ENCODE measurements around the gene GLT8D2.

The GLT8D2 gene

GRCh38 chr12:104010606-104011169 is 39.3 kb downstream of the GLT8D2 start:
- Histone ChIP-seq H3K9ac (ENCODE audit: low read length in 5 of 5) (no peak overlapping the region), H3K4me1 (ENCODE audit: control insufficient read depth in 5 of 5, insufficient read depth in 5 of 5, low read length in 5 of 5) (peaks cover 0 to 4% (median 0%) of the 10 kb centered on the region in 5 donors), H3K9me3 (ENCODE audit: control insufficient read depth in 5 of 5, low read length in 5 of 5) (no peaks in the 10 kb centered on the region), H3K36me3 (ENCODE audit: control insufficient read depth in 5 of 5, insufficient read depth in 5 of 5, low read length in 5 of 5) (peaks cover 0 to 5% (median 2%) of the 10 kb centered on the region in 5 donors), H3K27me3 (ENCODE audit: control insufficient read depth in 5 of 5, insufficient read depth in 4 of 5, low read length in 5 of 5) (no peaks in the 10 kb centered on the region), H3K27ac (ENCODE audit: low read depth, low read length) (no peak overlapping the region), H3K4me3 (ENCODE audit: low read depth in 1 of 5, low read length in 5 of 5) (no peak overlapping the region)

GRCh38 chr12:104010121-104010520 is 39.9 kb downstream of the GLT8D2 start:
- H3K4me3 ChIP-seq (ENCODE audit: low read depth in 1 of 5, low read length in 5 of 5), result no peak overlapping the region
- no peaks in the 10 kb centered on the region for H3K27me3 ChIP-seq (ENCODE audit: control insufficient read depth in 5 of 5, insufficient read depth in 4 of 5, low read length in 5 of 5)
- no peaks in the 10 kb centered on the region for H3K9me3 ChIP-seq (ENCODE audit: control insufficient read depth in 5 of 5, low read length in 5 of 5)
- no peak overlapping the region for H3K27ac ChIP-seq (ENCODE audit: low read depth, low read length)
- H3K9ac ChIP-seq (ENCODE audit: low read length in 5 of 5), result no peak overlapping the region
- H3K36me3 ChIP-seq (ENCODE audit: control insufficient read depth in 5 of 5, insufficient read depth in 5 of 5, low read length in 5 of 5), result peaks cover 0 to 5% (median 2%) of the 10 kb centered on the region in 5 donors
- H3K4me1 ChIP-seq (ENCODE audit: control insufficient read depth in 5 of 5, insufficient read depth in 5 of 5, low read length in 5 of 5), result peaks cover 0 to 4% (median 0%) of the 10 kb centered on the region in 5 donors

GRCh38 chr12:104006929-104007328 is 43.1 kb downstream of the GLT8D2 start:
- Histone ChIP-seq H3K4me1 (ENCODE audit: control insufficient read depth in 5 of 5, insufficient read depth in 5 of 5, low read length in 5 of 5) (peaks cover 0 to 4% (median 0%) of the 10 kb centered on the region in 5 donors), H3K4me3 (ENCODE audit: low read depth in 1 of 5, low read length in 5 of 5) (no peak overlapping the region), H3K36me3 (ENCODE audit: control insufficient read depth in 5 of 5, insufficient read depth in 5 of 5, low read length in 5 of 5) (no peaks in the 10 kb centered on the region), H3K9me3 (ENCODE audit: control insufficient read depth in 5 of 5, low read length in 5 of 5) (no peaks in the 10 kb centered on the region), H3K27ac (ENCODE audit: low read depth, low read length) (no peak overlapping the region), H3K9ac (ENCODE audit: low read length in 5 of 5) (no peak overlapping the region), H3K27me3 (ENCODE audit: control insufficient read depth in 5 of 5, insufficient read depth in 4 of 5, low read length in 5 of 5) (no peaks in the 10 kb centered on the region)

- no peaks in the 10 kb centered on the region for H3K36me3 ChIP-seq (ENCODE audit: control insufficient read depth in 5 of 5, insufficient read depth in 5 of 5, low read length in 5 of 5)
- H3K9ac ChIP-seq (ENCODE audit: low read length in 5 of 5), result no peak overlapping the region
- no peak overlapping the region for H3K4me3 ChIP-seq (ENCODE audit: low read depth in 1 of 5, low read length in 5 of 5)
- no peaks in the 10 kb centered on the region for H3K4me1 ChIP-seq (ENCODE audit: control insufficient read depth in 5 of 5, insufficient read depth in 5 of 5, low read length in 5 of 5)
- peaks cover 0 to 7% (median 0%) of the 10 kb centered on the region in 5 donors for H3K27me3 ChIP-seq (ENCODE audit: control insufficient read depth in 5 of 5, insufficient read depth in 4 of 5, low read length in 5 of 5)
- no peak overlapping the region for H3K27ac ChIP-seq (ENCODE audit: low read depth, low read length)
- H3K9me3 ChIP-seq (ENCODE audit: control insufficient read depth in 5 of 5, low read length in 5 of 5), result no peaks in the 10 kb centered on the region
Measured at GRCh38 chr12:104003596-104003995, 46.4 kb downstream of the GLT8D2 start.

GRCh38 chr12:104002686-104003085 is 47.3 kb downstream of the GLT8D2 start:
- no peak overlapping the region for H3K9ac ChIP-seq (ENCODE audit: low read length in 5 of 5)

GRCh38 chr12:104000807-104001434 is 49.1 kb downstream of the GLT8D2 start:
- Histone ChIP-seq H3K36me3 (ENCODE audit: control insufficient read depth in 5 of 5, insufficient read depth in 5 of 5, low read length in 5 of 5) (no peaks in the 10 kb centered on the region), H3K4me3 (ENCODE audit: low read depth in 1 of 5, low read length in 5 of 5) (no peak overlapping the region), H3K27ac (ENCODE audit: low read depth, low read length) (no peak overlapping the region), H3K27me3 (ENCODE audit: control insufficient read depth in 5 of 5, insufficient read depth in 4 of 5, low read length in 5 of 5) (peaks cover 0 to 8% (median 0%) of the 10 kb centered on the region in 5 donors), H3K9me3 (ENCODE audit: control insufficient read depth in 5 of 5, low read length in 5 of 5) (no peaks in the 10 kb centered on the region), H3K4me1 (ENCODE audit: control insufficient read depth in 5 of 5, insufficient read depth in 5 of 5, low read length in 5 of 5) (peaks cover 0 to 7% (median 0%) of the 10 kb centered on the region in 5 donors), H3K9ac (ENCODE audit: low read length in 5 of 5) (no peak overlapping the region)

More at GRCh38 chr12:104002686-104003085, 47.3 kb downstream of the GLT8D2 start:
- Histone ChIP-seq H3K4me1 (ENCODE audit: control insufficient read depth in 5 of 5, insufficient read depth in 5 of 5, low read length in 5 of 5) (no peaks in the 10 kb centered on the region), H3K27ac (ENCODE audit: low read depth, low read length) (no peak overlapping the region), H3K4me3 (ENCODE audit: low read depth in 1 of 5, low read length in 5 of 5) (no peak overlapping the region), H3K36me3 (ENCODE audit: control insufficient read depth in 5 of 5, insufficient read depth in 5 of 5, low read length in 5 of 5) (no peaks in the 10 kb centered on the region), H3K9me3 (ENCODE audit: control insufficient read depth in 5 of 5, low read length in 5 of 5) (no peaks in the 10 kb centered on the region), H3K27me3 (ENCODE audit: control insufficient read depth in 5 of 5, insufficient read depth in 4 of 5, low read length in 5 of 5) (peaks cover 0 to 8% (median 0%) of the 10 kb centered on the region in 5 donors)

- Histone ChIP-seq H3K4me1 (ENCODE audit: control insufficient read depth in 5 of 5, insufficient read depth in 5 of 5, low read length in 5 of 5) (peaks cover 0 to 7% (median 0%) of the 10 kb centered on the region in 5 donors), H3K4me3 (ENCODE audit: low read depth in 1 of 5, low read length in 5 of 5) (no peak overlapping the region), H3K9me3 (ENCODE audit: control insufficient read depth in 5 of 5, low read length in 5 of 5) (no peaks in the 10 kb centered on the region), H3K27me3 (ENCODE audit: control insufficient read depth in 5 of 5, insufficient read depth in 4 of 5, low read length in 5 of 5) (peaks cover 0 to 8% (median 0%) of the 10 kb centered on the region in 5 donors), H3K9ac (ENCODE audit: low read length in 5 of 5) (no peak overlapping the region), H3K36me3 (ENCODE audit: control insufficient read depth in 5 of 5, insufficient read depth in 5 of 5, low read length in 5 of 5) (no peaks in the 10 kb centered on the region), H3K27ac (ENCODE audit: low read depth, low read length) (no peak overlapping the region)
Measured at GRCh38 chr12:103998976-103999375, 51.0 kb downstream of the GLT8D2 start.

GRCh38 chr12:103997286-103997900 is 52.6 kb downstream of the GLT8D2 start:
- Histone ChIP-seq H3K27ac (ENCODE audit: low read depth, low read length) (no peak overlapping the region), H3K4me1 (ENCODE audit: control insufficient read depth in 5 of 5, insufficient read depth in 5 of 5, low read length in 5 of 5) (peaks cover 0 to 7% (median 0%) of the 10 kb centered on the region in 5 donors), H3K36me3 (ENCODE audit: control insufficient read depth in 5 of 5, insufficient read depth in 5 of 5, low read length in 5 of 5) (no peaks in the 10 kb centered on the region), H3K27me3 (ENCODE audit: control insufficient read depth in 5 of 5, insufficient read depth in 4 of 5, low read length in 5 of 5) (peaks cover 0 to 8% (median 0%) of the 10 kb centered on the region in 5 donors), H3K9ac (ENCODE audit: low read length in 5 of 5) (no peak overlapping the region), H3K9me3 (ENCODE audit: control insufficient read depth in 5 of 5, low read length in 5 of 5) (no peaks in the 10 kb centered on the region), H3K4me3 (ENCODE audit: low read depth in 1 of 5, low read length in 5 of 5) (peak overlapping the region in 1 of 5 donors; percentile 25)

GRCh38 chr12:103996595-103996994 is 53.4 kb downstream of the GLT8D2 start:
- Histone ChIP-seq H3K9me3 (ENCODE audit: control insufficient read depth in 5 of 5, low read length in 5 of 5) (no peaks in the 10 kb centered on the region), H3K36me3 (ENCODE audit: control insufficient read depth in 5 of 5, insufficient read depth in 5 of 5, low read length in 5 of 5) (no peaks in the 10 kb centered on the region), H3K27ac (ENCODE audit: low read depth, low read length) (no peak overlapping the region), H3K27me3 (ENCODE audit: control insufficient read depth in 5 of 5, insufficient read depth in 4 of 5, low read length in 5 of 5) (peaks cover 0 to 8% (median 0%) of the 10 kb centered on the region in 5 donors), H3K4me1 (ENCODE audit: control insufficient read depth in 5 of 5, insufficient read depth in 5 of 5, low read length in 5 of 5) (peaks cover 0 to 7% (median 0%) of the 10 kb centered on the region in 5 donors), H3K9ac (ENCODE audit: low read length in 5 of 5) (no peak overlapping the region), H3K4me3 (ENCODE audit: low read depth in 1 of 5, low read length in 5 of 5) (no peak overlapping the region)

- H3K36me3 ChIP-seq (ENCODE audit: control insufficient read depth in 5 of 5, insufficient read depth in 5 of 5, low read length in 5 of 5), result peaks cover 2 to 12% (median 9%) of the 10 kb centered on the region in 5 donors
- H3K9me3 ChIP-seq (ENCODE audit: control insufficient read depth in 5 of 5, low read length in 5 of 5), result no peaks in the 10 kb centered on the region
- H3K27me3 ChIP-seq (ENCODE audit: control insufficient read depth in 5 of 5, insufficient read depth in 4 of 5, low read length in 5 of 5), result peaks cover 0 to 7% (median 0%) of the 10 kb centered on the region in 5 donors
- no peak overlapping the region for H3K9ac ChIP-seq (ENCODE audit: low read length in 5 of 5)
- H3K4me1 ChIP-seq (ENCODE audit: control insufficient read depth in 5 of 5, insufficient read depth in 5 of 5, low read length in 5 of 5), result peaks cover 0 to 7% (median 0%) of the 10 kb centered on the region in 5 donors
- H3K27ac ChIP-seq (ENCODE audit: low read depth, low read length), result no peak overlapping the region
- H3K4me3 ChIP-seq (ENCODE audit: low read depth in 1 of 5, low read length in 5 of 5), result no peak overlapping the region
Measured at GRCh38 chr12:103994235-103994634, 55.8 kb downstream of the GLT8D2 start.

Data from subcutaneous abdominal adipose tissue (tissue), 5 donors.